Measurements from ENCODE around the gene SYNPO2L.
A peak's percentile ranks its signal among the peaks of the same experiment; 100 is the strongest.

Gene SYNPO2L

DNA sequence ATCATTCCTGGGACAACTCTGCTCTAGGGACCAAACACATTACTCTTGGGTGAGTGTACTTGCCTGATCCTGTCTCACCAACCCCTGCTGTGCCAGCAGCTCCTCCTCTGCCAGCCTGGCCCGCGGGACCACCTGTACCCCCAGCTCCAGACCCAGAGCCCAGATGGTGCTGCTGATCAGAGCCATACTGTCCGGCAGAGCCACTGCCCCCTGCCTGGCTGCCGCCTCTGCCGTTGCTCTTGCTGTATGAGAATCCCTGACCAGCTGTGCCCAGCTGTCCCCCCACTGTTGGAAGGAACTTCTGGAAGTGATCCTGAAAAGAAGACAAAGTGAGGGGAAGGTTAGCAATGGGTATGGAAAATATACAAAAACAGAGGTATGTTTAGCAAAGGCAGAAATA, 21.4 kb downstream of the SYNPO2L start:
- no peak for DNase-seq
- H3K9me3 ChIP-seq: no peaks in the 10 kb centered on the region
- no peak overlapping the region for H3K4me3 ChIP-seq (ENCODE audit: low read depth, low read length)
- no peaks in the 10 kb centered on the region for H3K27me3 ChIP-seq
- no peaks in the 10 kb centered on the region for H3K36me3 ChIP-seq
- TF ChIP-seq, protein P1, sequence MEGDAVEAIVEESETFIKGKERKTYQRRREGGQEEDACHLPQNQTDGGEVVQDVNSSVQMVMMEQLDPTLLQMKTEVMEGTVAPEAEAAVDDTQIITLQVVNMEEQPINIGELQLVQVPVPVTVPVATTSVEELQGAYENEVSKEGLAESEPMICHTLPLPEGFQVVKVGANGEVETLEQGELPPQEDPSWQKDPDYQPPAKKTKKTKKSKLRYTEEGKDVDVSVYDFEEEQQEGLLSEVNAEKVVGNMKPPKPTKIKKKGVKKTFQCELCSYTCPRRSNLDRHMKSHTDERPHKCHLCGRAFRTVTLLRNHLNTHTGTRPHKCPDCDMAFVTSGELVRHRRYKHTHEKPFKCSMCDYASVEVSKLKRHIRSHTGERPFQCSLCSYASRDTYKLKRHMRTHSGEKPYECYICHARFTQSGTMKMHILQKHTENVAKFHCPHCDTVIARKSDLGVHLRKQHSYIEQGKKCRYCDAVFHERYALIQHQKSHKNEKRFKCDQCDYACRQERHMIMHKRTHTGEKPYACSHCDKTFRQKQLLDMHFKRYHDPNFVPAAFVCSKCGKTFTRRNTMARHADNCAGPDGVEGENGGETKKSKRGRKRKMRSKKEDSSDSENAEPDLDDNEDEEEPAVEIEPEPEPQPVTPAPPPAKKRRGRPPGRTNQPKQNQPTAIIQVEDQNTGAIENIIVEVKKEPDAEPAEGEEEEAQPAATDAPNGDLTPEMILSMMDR (IDR thresholded peaks at IDR 0.05; ENCODE audit: low read depth, low read length): no peak
- H3K4me1 ChIP-seq: no peaks in the 10 kb centered on the region

DNA sequence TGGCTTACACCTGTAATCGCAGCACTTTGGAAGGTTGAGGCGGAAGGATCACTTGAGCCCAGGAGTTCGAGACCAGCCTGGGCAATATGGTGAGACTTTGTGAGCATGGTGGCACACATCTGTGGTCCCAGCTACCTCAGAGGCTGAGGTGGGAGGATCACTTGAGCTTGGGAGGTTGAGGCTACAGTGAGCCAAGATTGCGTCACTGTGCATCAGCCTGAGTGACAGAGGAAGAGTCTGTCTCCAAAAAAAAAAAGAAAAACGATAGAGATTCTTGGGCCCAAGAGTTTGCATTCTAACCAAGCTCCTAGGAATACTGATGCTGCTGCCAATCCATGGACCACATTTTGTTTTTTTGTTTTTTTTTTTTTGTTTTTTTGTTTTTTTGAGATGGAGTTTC, 26.7 kb downstream of the SYNPO2L start:
- H3K4me3 ChIP-seq (ENCODE audit: low read depth, low read length): no peak overlapping the region
- H3K36me3 ChIP-seq: no peaks in the 10 kb centered on the region
- TF ChIP-seq, protein P1 (IDR thresholded peaks at IDR 0.05; ENCODE audit: low read depth, low read length): no peak
- no peaks in the 10 kb centered on the region for H3K4me1 ChIP-seq
- H3K27me3 ChIP-seq: no peaks in the 10 kb centered on the region
- DNase-seq: no peak
- no peaks in the 10 kb centered on the region for H3K9me3 ChIP-seq

DNA sequence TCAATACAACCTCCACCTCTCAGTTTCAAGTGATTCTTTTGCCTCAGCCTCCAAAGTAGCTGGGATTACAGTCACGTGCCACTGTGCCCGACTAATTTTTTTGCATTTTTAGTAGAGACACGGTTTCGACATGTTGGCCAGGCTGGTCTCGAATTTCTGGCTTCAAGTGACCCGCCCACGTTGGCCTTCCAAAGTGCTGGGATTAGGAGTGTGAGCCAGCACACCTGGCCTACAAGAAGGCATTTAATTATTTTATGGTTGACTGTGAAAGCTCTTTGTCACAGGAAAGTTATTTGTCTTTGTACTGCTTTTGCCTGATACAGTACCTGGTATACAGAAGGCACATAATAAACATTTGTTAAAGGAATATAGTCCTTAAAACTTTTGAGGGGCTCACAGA, 27.4 kb downstream of the SYNPO2L start:
- Histone ChIP-seq H3K27me3 (no peaks in the 10 kb centered on the region), H3K9me3 (no peaks in the 10 kb centered on the region), H3K4me3 (ENCODE audit: low read depth, low read length) (no peak overlapping the region), H3K36me3 (no peaks in the 10 kb centered on the region), H3K4me1 (no peaks in the 10 kb centered on the region)
- TF ChIP-seq, protein P1 (IDR thresholded peaks at IDR 0.05; ENCODE audit: low read depth, low read length): no peak
- DNase-seq: no peak

DNA sequence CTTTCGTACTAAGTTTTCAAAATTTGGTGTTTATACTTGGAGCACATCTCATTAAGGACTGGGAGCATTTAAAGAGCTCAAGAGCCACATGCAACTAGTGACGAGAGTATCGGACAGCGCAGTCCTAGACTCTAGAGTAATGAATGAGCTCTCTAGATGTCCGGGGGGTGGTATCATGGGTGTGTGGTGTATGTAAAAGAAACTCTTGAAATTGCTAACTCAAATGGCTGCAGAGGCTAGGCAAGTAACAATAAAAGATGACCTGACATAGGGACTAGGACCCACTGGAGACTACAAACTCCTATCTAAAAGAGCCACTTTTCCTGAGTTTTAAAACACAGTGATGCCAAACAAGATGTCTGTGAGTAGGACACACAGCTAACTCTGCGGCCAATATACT, 28.5 kb downstream of the SYNPO2L start:
- no peaks in the 10 kb centered on the region for H3K4me1 ChIP-seq
- TF ChIP-seq, protein P1 (IDR thresholded peaks at IDR 0.05; ENCODE audit: low read depth, low read length): no peak
- no peaks in the 10 kb centered on the region for H3K9me3 ChIP-seq
- H3K27me3 ChIP-seq: no peaks in the 10 kb centered on the region
- H3K4me3 ChIP-seq (ENCODE audit: low read depth, low read length): no peak overlapping the region
- no peak for DNase-seq
- no peaks in the 10 kb centered on the region for H3K36me3 ChIP-seq

DNA sequence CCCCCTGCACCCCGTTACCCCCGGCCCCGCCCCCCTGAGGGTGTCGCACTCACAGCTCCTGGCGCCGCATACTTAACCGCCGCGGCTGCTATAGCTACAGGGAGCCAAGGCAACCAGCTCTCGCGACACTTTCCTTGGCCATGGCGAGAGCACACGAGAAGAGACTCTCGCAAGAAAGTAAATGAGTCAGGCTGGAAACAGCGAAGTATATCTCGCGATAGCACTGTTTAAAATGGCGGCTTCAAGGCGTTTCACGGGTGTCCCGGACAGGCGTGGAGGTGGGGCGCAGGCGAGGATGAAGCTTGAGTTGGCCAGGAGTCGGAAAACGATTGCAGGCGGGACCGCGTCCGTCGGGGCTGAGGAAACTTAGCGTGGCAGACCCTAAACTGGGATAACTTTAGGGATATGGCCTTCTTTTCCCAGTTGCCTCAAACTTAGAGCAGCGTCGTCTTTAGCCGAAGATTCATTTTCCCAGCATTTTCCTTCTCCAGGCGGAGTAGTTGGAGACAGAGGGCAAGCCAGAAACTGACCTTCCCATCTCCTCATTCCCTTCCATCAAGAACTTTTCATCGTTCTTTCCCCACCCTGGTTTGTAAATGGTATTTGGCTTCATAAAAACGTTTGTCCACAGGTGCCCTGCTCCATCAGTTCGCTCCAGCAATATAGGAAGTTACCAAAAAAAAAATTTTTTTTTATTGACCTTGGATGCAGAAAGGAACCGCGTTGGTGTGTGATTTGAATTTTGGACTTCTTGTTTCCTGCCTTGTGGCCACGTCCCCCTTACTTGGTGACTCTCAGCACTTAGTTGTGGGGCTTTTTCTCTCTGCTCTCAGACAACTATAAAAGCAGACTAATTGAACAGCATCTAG, 29.7 kb downstream of the SYNPO2L start:
- Histone ChIP-seq H3K36me3 (no peaks in the 10 kb centered on the region), H3K4me1 (no peaks in the 10 kb centered on the region), H3K27me3 (no peaks in the 10 kb centered on the region), H3K4me3 (ENCODE audit: low read depth, low read length) (peak overlapping the region; percentile 98), H3K9me3 (no peaks in the 10 kb centered on the region)
- peak; percentile 93 for DNase-seq
- TF ChIP-seq, protein P1 (IDR thresholded peaks at IDR 0.05; ENCODE audit: low read depth, low read length): no peak

Measured in BE2C (cell line).